Forelimb muscle (tissue), 1 donor: ENCODE data around the gene TSHZ1. TPM values are rescaled to one million over a fixed set of nuclear protein-coding genes. Genes with fewer than 3 reads are reported as not detected.

Source experiments
- DNase-seq: peaks from one replicate; pipeline ENCODE4 v3.0.0-alpha.2; 2013; ENCODE audit warnings: low read depth
- polyA plus RNA-seq: library from polyadenylated mRNA; unstranded; fragments of 120-200 nt; gene quantifications from one replicate; pipeline ENCODE4 v1.2.1, GENCODE V29; 2013; ENCODE audit not compliant: insufficient read length

The TSHZ1 gene
- polyA plus RNA-seq, 1 donor = 22.7 TPM

- DNase-seq = no peak
Measured at GRCh38 chr18:75269124-75269680, 58.6 kb downstream of the TSHZ1 start.

GRCh38 chr18:75269696-75270095, 59.1 kb downstream of the TSHZ1 start:
- DNase-seq = no peak

- DNase-seq = no peak
Measured at GRCh38 chr18:75271952-75272351, 61.4 kb downstream of the TSHZ1 start.

- DNase-seq = no peak
Measured at GRCh38 chr18:75273817-75274216, 63.2 kb downstream of the TSHZ1 start.

- no peak for DNase-seq
Measured at GRCh38 chr18:75275226-75275625, 64.6 kb downstream of the TSHZ1 start.

GRCh38 chr18:75276818-75277609, 66.4 kb downstream of the TSHZ1 start:
- no peak for DNase-seq

GRCh38 chr18:75277610-75277928, 67.0 kb downstream of the TSHZ1 start:
- no peak for DNase-seq

GRCh38 chr18:75279381-75279780, 68.8 kb downstream of the TSHZ1 start:
- no peak for DNase-seq

- no peak for DNase-seq
Measured at GRCh38 chr18:75280427-75281280, 70.1 kb downstream of the TSHZ1 start.

- no peak for DNase-seq
Measured at GRCh38 chr18:75282746-75283145, 72.1 kb downstream of the TSHZ1 start.

- no peak for DNase-seq
Measured at GRCh38 chr18:75283731-75284130, 73.1 kb downstream of the TSHZ1 start.

GRCh38 chr18:75284566-75284965, 74.0 kb downstream of the TSHZ1 start:
- no peak for DNase-seq

- DNase-seq = no peak
Measured at GRCh38 chr18:75285876-75286275, 75.3 kb downstream of the TSHZ1 start.

GRCh38 chr18:75287006-75287405, 76.4 kb downstream of the TSHZ1 start:
- DNase-seq = no peak

- DNase-seq = no peak
Measured at GRCh38 chr18:75287700-75288099, 77.1 kb downstream of the TSHZ1 start.

GRCh38 chr18:75289761-75290160, 79.2 kb downstream of the TSHZ1 start:
- no peak for DNase-seq

GRCh38 chr18:75290737-75291358, 80.3 kb downstream of the TSHZ1 start:
- no peak for DNase-seq

- no peak for DNase-seq
Measured at GRCh38 chr18:75291460-75291859, 80.9 kb downstream of the TSHZ1 start.

- no peak for DNase-seq
Measured at GRCh38 chr18:75293591-75293990, 83.0 kb downstream of the TSHZ1 start.

GRCh38 chr18:75297731-75298130, 87.1 kb downstream of the TSHZ1 start:
- peak; percentile 40 for DNase-seq

- no peak for DNase-seq
Measured at GRCh38 chr18:75304678-75305557, 94.3 kb downstream of the TSHZ1 start.
